GM12873 (cell line): ENCODE data around the gene GPR143.

Experiments
- CTCF ChIP-seq: IDR thresholded peaks from 2 replicates; pipeline ENCODE4 v1.5.1; 2012; ENCODE audit warnings: low read depth, mild to moderate bottlenecking, moderate library complexity, low read length, control low read depth; ENCODE audit not compliant: insufficient read depth; ENCODE audit errors: missing control alignments

GPR143 gene

DNA sequence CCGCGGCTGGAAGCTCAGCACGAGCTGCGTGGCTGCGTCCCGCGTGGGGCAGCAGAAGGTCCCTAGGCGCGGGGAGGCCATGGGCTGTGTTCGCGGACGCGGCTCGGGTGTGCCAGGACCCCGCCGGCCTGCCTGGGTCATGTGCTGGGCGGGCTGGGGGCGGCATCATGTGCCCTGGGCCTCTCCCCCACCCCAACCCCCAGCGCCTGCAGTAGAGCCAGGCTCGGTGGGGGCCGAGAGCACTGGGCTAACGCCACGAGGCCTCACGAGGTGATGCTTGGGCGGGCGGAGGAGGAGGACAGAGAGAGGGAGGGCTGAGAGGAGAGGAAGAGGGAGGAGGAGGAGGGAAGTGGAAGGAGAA, at the start of gene GPR143:
TSS of gene GPR143 (minus strand) at position 111 of the 361 bp plus-strand sequence. CDS start at position 81, 30 bp downstream.
- TF ChIP-seq CTCF: no peak

DNA sequence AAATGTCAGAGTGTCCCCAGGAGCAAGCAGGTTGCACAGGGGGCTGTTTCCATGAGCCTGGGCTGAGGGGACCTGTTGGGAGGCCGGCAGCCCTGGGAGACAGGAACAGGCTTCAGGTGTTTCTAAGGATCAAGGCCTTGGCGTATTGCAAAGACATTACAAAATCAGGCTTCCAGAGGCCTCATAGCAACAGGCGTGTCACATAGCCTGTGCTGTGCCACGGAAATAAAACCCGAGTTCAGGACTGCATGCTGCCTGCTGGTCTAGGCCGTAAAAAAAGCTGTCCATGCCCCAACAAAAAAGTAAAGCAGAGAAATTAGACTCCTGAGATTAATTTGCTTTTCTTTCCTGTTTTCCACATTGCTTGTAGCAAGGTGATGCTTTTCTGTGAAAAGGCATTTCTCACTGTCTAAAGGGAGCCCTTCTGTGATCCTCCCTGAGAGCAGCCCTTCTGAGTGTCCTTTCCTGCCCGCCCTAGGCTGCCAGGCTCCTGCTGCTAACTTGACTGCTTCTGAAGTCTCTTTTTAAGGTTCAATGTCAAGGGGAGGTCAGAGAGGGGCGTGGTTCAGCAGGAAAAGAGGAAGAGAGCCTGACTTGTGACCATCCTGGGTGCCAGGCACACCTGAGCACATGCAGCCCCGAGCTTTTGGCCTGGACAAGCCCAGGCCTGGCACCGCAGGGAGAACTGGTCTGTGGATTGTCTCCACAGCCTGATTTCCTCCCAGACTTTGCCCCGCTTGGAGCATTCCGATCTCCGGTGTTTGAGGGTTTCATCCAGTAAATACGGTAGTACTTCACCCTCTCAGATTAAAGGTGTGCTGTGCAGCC, 41.9 kb upstream of the GPR143 start:
- no peak for TF ChIP-seq CTCF

DNA sequence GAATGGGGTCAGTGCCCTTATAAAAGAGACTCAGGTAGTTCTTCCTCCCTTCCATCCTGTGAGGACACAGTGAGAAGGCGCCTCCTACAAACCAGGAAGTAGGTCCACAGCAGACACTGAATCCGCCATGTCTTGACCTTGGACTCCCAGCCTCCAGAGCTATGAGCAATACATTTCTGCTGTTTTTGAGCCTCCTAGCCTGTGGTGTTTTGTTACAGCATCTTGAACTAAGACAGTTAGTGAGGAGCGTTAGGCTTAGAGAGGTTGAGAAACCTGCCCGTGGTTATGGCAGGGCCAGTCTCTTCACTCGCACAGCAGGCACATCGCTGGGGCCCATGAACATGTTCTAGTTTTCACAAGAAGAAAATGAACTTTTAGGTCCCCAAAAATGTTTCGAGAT, 40.3 kb upstream of the GPR143 start:
- TF ChIP-seq CTCF: no peak

DNA sequence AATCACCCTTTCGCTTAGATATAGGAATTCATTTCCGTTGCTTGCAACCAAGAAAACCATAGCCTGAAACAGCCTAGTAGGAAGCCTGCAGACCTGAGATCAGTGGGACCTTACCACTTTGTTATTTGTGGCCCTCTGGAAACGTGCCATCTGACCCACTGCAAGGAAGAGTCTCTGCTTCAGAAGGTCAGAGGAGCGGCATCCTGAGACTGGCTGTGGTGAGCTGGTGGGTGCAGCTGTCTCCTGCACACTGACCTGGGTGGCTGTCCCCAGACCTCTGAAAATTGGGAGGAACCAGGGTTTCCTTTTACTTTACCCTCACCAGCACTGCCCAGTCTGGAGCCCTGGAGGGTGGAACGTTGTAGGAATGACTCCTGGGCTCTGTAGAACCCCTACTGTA, 38.8 kb upstream of the GPR143 start:
- TF ChIP-seq CTCF: no peak

GRCh38 chrX:9802737-9803136, 37.1 kb upstream of the GPR143 start:
- TF ChIP-seq CTCF: no peak

- no peak for TF ChIP-seq CTCF
Observed at GRCh38 chrX:9797384-9798360, 32.0 kb upstream of the GPR143 start.

GRCh38 chrX:9794495-9794894, 28.8 kb upstream of the GPR143 start:
- no peak for TF ChIP-seq CTCF
